HEK293T (cell line): ENCODE measurements around the gene TCHHL1.

Source experiments
- CTCF ChIA-PET: fragments of 350-600 bp; formaldehyde crosslinking; extraction: SDS; loops from one replicate; lab custom pipeline; 2021; ENCODE audit warnings: antibody characterized with exemption, inconsistent platforms; lab: Yijun Ruan, JAX
- POLR2A ChIA-PET: fragments of 350-600 bp; formaldehyde crosslinking; extraction: SDS; loops from one replicate; lab custom pipeline; 2020; ENCODE audit warnings: antibody characterized with exemption, inconsistent platforms; lab: Yijun Ruan, JAX
- DNase-seq: peaks from one replicate; pipeline ENCODE4 v3.0.0; 2012; ENCODE audit warnings: mixed read lengths; ENCODE audit errors: extremely low spot score
- ELF4 ChIP-seq: fragments of 450-650 bp; IDR thresholded peaks from 2 replicates; pipeline ENCODE4 v1.6.1; 2017; ENCODE audit warnings: antibody characterized with exemption
- LEF1 ChIP-seq: fragments of 450-650 bp; IDR thresholded peaks from 2 replicates; pipeline ENCODE4 v1.6.1; 2017; ENCODE audit warnings: mild to moderate bottlenecking, borderline replicate concordance

The TCHHL1 gene

DNA sequence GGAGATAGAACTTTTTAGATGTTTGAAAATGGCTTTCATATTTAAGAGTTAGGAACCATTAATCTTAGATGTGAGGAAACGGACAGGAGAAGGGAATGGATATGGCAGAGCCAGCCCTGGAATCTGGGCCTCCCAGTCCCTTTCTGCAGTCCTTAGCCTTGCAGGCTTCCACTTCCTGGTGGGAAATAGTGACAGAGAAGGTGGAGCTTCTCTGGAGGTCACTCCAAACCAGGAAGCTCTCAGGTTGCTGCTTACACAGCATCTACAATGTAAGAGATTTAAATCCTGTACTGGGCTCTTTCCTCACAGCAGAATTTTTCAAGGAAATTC is 54.6 kb downstream of the TCHHL1 start:
- TF ChIP-seq ELF4 (0 out of 2 replicates have a peak, but pooled peaks have one; percentile 35), LEF1 (no peak)
- no peak for DNase-seq
- CTCF ChIA-PET: interaction anchor here (0.6 to 2.7 kb wide), 19 partner anchors 9 to 466 kb away, joined by 3 to 21 read pairs (median 4); no protein-coding TSS in a partner anchor
- POLR2A ChIA-PET: interaction anchor here (0.7 to 3.9 kb wide), 7 partner anchors 14 to 125 kb away, joined by 3 to 23 read pairs (median 4); partner anchors contain the start of gene THEM4
